H1 (cell line): Measurements from ENCODE around the gene S100A16. TPM values are rescaled to one million over a fixed set of nuclear protein-coding genes. Genes with fewer than 3 reads are reported as not detected.

Source experiments
- KDM5A ChIP-seq: fragments of 200-600 bp; IDR thresholded peaks from 2 replicates; pipeline ENCODE4 v1.7.1; 2012; ENCODE audit warnings: mild to moderate bottlenecking, low read length, inconsistent platforms, mixed read lengths
- polyA plus RNA-seq, 7 experiments: library from polyadenylated mRNA; depleted of rRNA in 3 of 7; stranded (reverse) in 5 of 7; unstranded in 2 of 7; fragments of >200 nt in 5 of 7; fragments of 200-250 nt in 2 of 7; gene quantifications; 1 replicate in 5 of 7; 2 replicates in 1 of 7; 4 replicates in 1 of 7; pipeline versions ENCODE4 v1.2.1 to v1.2.3, GENCODE V29; 2011 to 2013; ENCODE audit warnings: missing spikeins in 2 of 7, mixed read lengths in 2 of 7
- total RNA-seq: library from RNA; stranded (reverse); fragmentation: NEBNext Ultra II Directional; extraction: Animal tissue kit (Norgen Biotek cat#: 25700); gene quantifications from 2 replicates; pipeline ENCODE4 v1.2.1, GENCODE V29; 2021

The S100A16 gene
- total and polyA plus RNA-seq, 2 of the 8 experiments (the other 6 are each of a cell fraction or from before 2014, with no cell fraction given) = 14.9 to 61.4 TPM

- TF ChIP-seq KDM5A = no peak
These were observed 18.4 kb upstream of the S100A16 start (continued) for GRCh38 chr1:153631047-153632022.
